Measurements from ENCODE around the gene PSME1.

Gene PSME1

GRCh38 chr14:24130717-24131548 lies 5.1 kb upstream of the PSME1 start:
- DNase-seq: no peak

GRCh38 chr14:24131549-24131966 lies 4.4 kb upstream of the PSME1 start:
- DNase-seq: no peak

GRCh38 chr14:24132061-24132685 lies 3.8 kb upstream of the PSME1 start:
- DNase-seq: peak; percentile 72

- DNase-seq: no peak
These were observed 3.0 kb upstream of the PSME1 start for GRCh38 chr14:24132976-24133375.

GRCh38 chr14:24133735-24134134 lies 2.3 kb upstream of the PSME1 start:
- DNase-seq: no peak

GRCh38 chr14:24135584-24135833 lies 485 bp upstream of the PSME1 start:
- no peak for DNase-seq

- DNase-seq: no peak
These were observed 912 bp downstream of the PSME1 start for GRCh38 chr14:24136684-24137528.

GRCh38 chr14:24137529-24138395 lies 1.8 kb downstream of the PSME1 start:
- no peak for DNase-seq

GRCh38 chr14:24138396-24139271 lies 2.6 kb downstream of the PSME1 start:
- no peak for DNase-seq

GRCh38 chr14:24139272-24139934 lies 3.4 kb downstream of the PSME1 start:
- DNase-seq: no peak

GRCh38 chr14:24141097-24141880 lies 5.3 kb downstream of the PSME1 start, which contains the start of gene EMC9:
EMC9 (minus strand) TSS chr14:24141591; CDS start chr14:24141304, 287 bp downstream.
- DNase-seq: peak; percentile 98

GRCh38 chr14:24143511-24143910 lies 7.5 kb downstream of the PSME1 start:
- DNase-seq: no peak

- no peak for DNase-seq
These were observed 8.5 kb downstream of the PSME1 start for GRCh38 chr14:24144451-24144850.

- no peak for DNase-seq
These were observed 9.2 kb downstream of the PSME1 start for GRCh38 chr14:24145219-24145618.

- no peak for DNase-seq
These were observed 9.9 kb downstream of the PSME1 start for GRCh38 chr14:24145690-24146452.

- DNase-seq: peak; percentile 95
These were observed 10.5 kb downstream of the PSME1 start, which contains the start of gene PSME2 for GRCh38 chr14:24146453-24146977. PSME2 (minus strand) TSS chr14:24146610; CDS start chr14:24146581, 29 bp downstream.

GRCh38 chr14:24146978-24147760 lies 11.2 kb downstream of the PSME1 start, which contains the start of gene RNF31:
RNF31 (plus strand) TSS chr14:24147498; CDS start chr14:24147699, 201 bp downstream.
- DNase-seq: peak; percentile 97

All from NCI-H2029 treated with DMSO at 0.1 percent for 48 hours (cell line).